ENCODE results near the gene ACP5.
"Not testable (repeated sequence)": the region's sequence is repeated elsewhere in the genome, so short reads cannot be mapped to it uniquely, and the experiment has no call there.

The ACP5 gene

GRCh38 chr19:11594084-11594483 is 16.6 kb upstream of the ACP5 start:
- Mint-ChIP-seq H3K4me1 (peaks cover 13% of the 10 kb centered on the region), H3K36me3 (peaks cover 7% of the 10 kb centered on the region), H3K4me3 (no peak overlapping the region), H3K27ac (no peak overlapping the region), H3K9me3 (no peaks in the 10 kb centered on the region)
- DNase-seq (ENCODE audit: low spot score in 2 of 2) (no peak), ATAC-seq (no peak)

- DNase-seq (ENCODE audit: low spot score in 2 of 2) (no peak), ATAC-seq (peak; percentile 40)
- Mint-ChIP-seq H3K27ac (peak overlapping the region; percentile 76), H3K36me3 (no peaks in the 10 kb centered on the region), H3K4me3 (no peak overlapping the region), H3K4me1 (peaks cover 12% of the 10 kb centered on the region), H3K9me3 (no peaks in the 10 kb centered on the region)
Observed at GRCh38 chr19:11587975-11588631, 10.7 kb upstream of the ACP5 start.

GRCh38 chr19:11587302-11587974 is 10.0 kb upstream of the ACP5 start:
- Mint-ChIP-seq H3K27ac (peak overlapping the region; percentile 76), H3K9me3 (no peaks in the 10 kb centered on the region), H3K4me1 (peaks cover 12% of the 10 kb centered on the region), H3K4me3 (no peak overlapping the region), H3K36me3 (no peaks in the 10 kb centered on the region)
- DNase-seq (ENCODE audit: low spot score in 2 of 2) (peak; percentile 74 to 93), ATAC-seq (peak; percentile 87)

GRCh38 chr19:11586331-11586730 is 8.9 kb upstream of the ACP5 start:
- ATAC-seq = no peak
- no peak overlapping the region for H3K4me3 Mint-ChIP-seq
- peaks cover 20% of the 10 kb centered on the region for H3K4me1 Mint-ChIP-seq
- no peaks in the 10 kb centered on the region for H3K9me3 Mint-ChIP-seq
- no peaks in the 10 kb centered on the region for H3K36me3 Mint-ChIP-seq
- no peak overlapping the region for H3K27ac Mint-ChIP-seq
- no peak for DNase-seq (ENCODE audit: low spot score in 2 of 2)

GRCh38 chr19:11581740-11582139 is 4.3 kb upstream of the ACP5 start:
- DNase-seq (ENCODE audit: low spot score in 2 of 2) (peak in 1 of 2 donors; percentile 59), ATAC-seq (peak; percentile 92)
- Mint-ChIP-seq H3K4me3 (peak overlapping the region; percentile 60), H3K4me1 (peaks cover 22% of the 10 kb centered on the region), H3K36me3 (no peaks in the 10 kb centered on the region), H3K9me3 (no peaks in the 10 kb centered on the region), H3K27ac (peak overlapping the region; percentile 62)

GRCh38 chr19:11580116-11580515 is 2.7 kb upstream of the ACP5 start:
- H3K4me3 Mint-ChIP-seq = no peak overlapping the region

GRCh38 chr19:11578258-11579142 is 1.1 kb upstream of the ACP5 start:
- Mint-ChIP-seq H3K4me1 (peaks cover 22% of the 10 kb centered on the region), H3K4me3 (peak overlapping the region; percentile 71), H3K9me3 (no peaks in the 10 kb centered on the region), H3K36me3 (peaks cover 7% of the 10 kb centered on the region), H3K27ac (peak overlapping the region; percentile 54)
- ATAC-seq (peak; percentile 57), DNase-seq (ENCODE audit: low spot score in 2 of 2) (no peak)

More at GRCh38 chr19:11580116-11580515, 2.7 kb upstream of the ACP5 start:
- peaks cover 7% of the 10 kb centered on the region for H3K36me3 Mint-ChIP-seq
- DNase-seq (ENCODE audit: low spot score in 2 of 2) = no peak
- no peaks in the 10 kb centered on the region for H3K9me3 Mint-ChIP-seq
- H3K27ac Mint-ChIP-seq = no peak overlapping the region
- peaks cover 22% of the 10 kb centered on the region for H3K4me1 Mint-ChIP-seq
- no peak for ATAC-seq

- no peak for DNase-seq (ENCODE audit: low spot score in 2 of 2)
- H3K27ac Mint-ChIP-seq = no peak overlapping the region
- peaks cover 7% of the 10 kb centered on the region for H3K36me3 Mint-ChIP-seq
- ATAC-seq = no peak
- H3K4me3 Mint-ChIP-seq = no peak overlapping the region
- no peaks in the 10 kb centered on the region for H3K9me3 Mint-ChIP-seq
- peaks cover 13% of the 10 kb centered on the region for H3K4me1 Mint-ChIP-seq
Observed at GRCh38 chr19:11576227-11576626, 1.2 kb downstream of the ACP5 start.

GRCh38 chr19:11574689-11575088 is 2.8 kb downstream of the ACP5 start:
- H3K4me1 Mint-ChIP-seq = peaks cover 7% of the 10 kb centered on the region
- ATAC-seq (peak; percentile 72), DNase-seq (ENCODE audit: low spot score in 2 of 2) (no peak)
- no peak overlapping the region for H3K4me3 Mint-ChIP-seq
- H3K9me3 Mint-ChIP-seq = no peaks in the 10 kb centered on the region
- peaks cover 7% of the 10 kb centered on the region for H3K36me3 Mint-ChIP-seq
- no peak overlapping the region for H3K27ac Mint-ChIP-seq

- DNase-seq (ENCODE audit: low spot score in 2 of 2); H3K4me1 Mint-ChIP-seq: not testable (repeated sequence)
Observed at GRCh38 chr19:11573763-11574162, 3.7 kb downstream of the ACP5 start.

GRCh38 chr19:11573354-11573753 is 4.1 kb downstream of the ACP5 start:
- H3K4me1 Mint-ChIP-seq; H3K36me3 Mint-ChIP-seq; H3K27ac Mint-ChIP-seq; H3K4me3 Mint-ChIP-seq; DNase-seq (ENCODE audit: low spot score in 2 of 2); ATAC-seq; H3K9me3 Mint-ChIP-seq: not testable (repeated sequence)

More at GRCh38 chr19:11573763-11574162, 3.7 kb downstream of the ACP5 start:
- H3K9me3 Mint-ChIP-seq, ATAC-seq, H3K27ac Mint-ChIP-seq, H3K4me3 Mint-ChIP-seq, H3K36me3 Mint-ChIP-seq: not testable (repeated sequence)

GRCh38 chr19:11570039-11570462 is 7.4 kb downstream of the ACP5 start:
- Mint-ChIP-seq H3K9me3 (no peaks in the 10 kb centered on the region), H3K27ac (no peak overlapping the region), H3K4me3 (no peak overlapping the region), H3K4me1 (peaks cover 8% of the 10 kb centered on the region), H3K36me3 (no peaks in the 10 kb centered on the region)
- DNase-seq (ENCODE audit: low spot score in 2 of 2) (no peak), ATAC-seq (no peak)

GRCh38 chr19:11566164-11566563 is 11.3 kb downstream of the ACP5 start:
- DNase-seq (ENCODE audit: low spot score in 2 of 2) = no peak
- peaks cover 14% of the 10 kb centered on the region for H3K4me1 Mint-ChIP-seq
- no peak overlapping the region for H3K4me3 Mint-ChIP-seq
- no peak overlapping the region for H3K27ac Mint-ChIP-seq
- ATAC-seq = no peak
- no peaks in the 10 kb centered on the region for H3K36me3 Mint-ChIP-seq
- H3K9me3 Mint-ChIP-seq = no peaks in the 10 kb centered on the region

GRCh38 chr19:11565649-11565980 is 11.8 kb downstream of the ACP5 start:
- H3K4me1 Mint-ChIP-seq = peaks cover 17% of the 10 kb centered on the region
- not testable (repeated sequence) for H3K4me3 Mint-ChIP-seq; H3K9me3 Mint-ChIP-seq; DNase-seq (ENCODE audit: low spot score in 2 of 2); H3K36me3 Mint-ChIP-seq; H3K27ac Mint-ChIP-seq; ATAC-seq

GRCh38 chr19:11564082-11564807 is 13.2 kb downstream of the ACP5 start:
- not testable (repeated sequence) for H3K27ac Mint-ChIP-seq; H3K9me3 Mint-ChIP-seq; DNase-seq (ENCODE audit: low spot score in 2 of 2); H3K4me3 Mint-ChIP-seq; ATAC-seq; H3K36me3 Mint-ChIP-seq
- peaks cover 27% of the 10 kb centered on the region for H3K4me1 Mint-ChIP-seq
